ENCODE measurements around the gene GRIK2.

Gene GRIK2

DNA sequence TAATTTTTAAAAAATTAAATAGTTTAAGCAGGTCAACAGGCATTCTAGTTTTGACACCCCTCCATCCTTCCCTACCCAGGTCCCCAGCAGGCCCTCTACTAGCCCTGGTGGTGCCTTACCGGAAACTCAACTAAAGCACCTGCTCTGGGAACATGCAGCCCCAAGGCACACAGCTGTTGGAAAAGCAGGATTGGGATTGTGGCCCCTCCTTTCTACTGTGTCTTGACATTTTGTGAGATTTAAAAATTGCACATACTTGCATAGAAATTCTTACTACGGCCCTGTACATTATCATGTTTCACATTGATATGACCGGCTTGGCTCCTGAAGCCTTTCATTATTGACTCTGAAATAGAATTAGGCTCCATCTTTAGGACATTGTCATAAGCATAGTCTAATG lies 423.2 kb downstream of the GRIK2 start:
- DNase-seq: no peak

DNA sequence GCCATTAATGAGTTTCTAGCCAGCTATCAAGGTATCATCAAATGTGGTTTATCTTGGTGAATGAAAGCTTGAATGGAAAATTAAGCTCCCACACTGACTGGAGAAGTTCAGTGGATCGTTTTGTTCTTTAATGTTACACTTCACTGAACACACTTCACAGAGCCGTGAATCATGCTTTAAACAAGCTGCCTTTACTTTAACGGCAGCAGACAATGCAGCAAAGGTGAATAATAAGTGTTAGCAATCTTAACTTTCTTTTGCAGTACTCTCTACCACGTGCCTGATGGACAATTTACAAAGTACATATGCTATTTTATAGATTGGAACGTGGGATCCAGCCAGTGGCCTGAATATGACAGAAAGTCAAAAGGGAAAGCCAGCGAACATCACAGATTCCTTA lies 424.5 kb downstream of the GRIK2 start:
- DNase-seq: no peak

DNA sequence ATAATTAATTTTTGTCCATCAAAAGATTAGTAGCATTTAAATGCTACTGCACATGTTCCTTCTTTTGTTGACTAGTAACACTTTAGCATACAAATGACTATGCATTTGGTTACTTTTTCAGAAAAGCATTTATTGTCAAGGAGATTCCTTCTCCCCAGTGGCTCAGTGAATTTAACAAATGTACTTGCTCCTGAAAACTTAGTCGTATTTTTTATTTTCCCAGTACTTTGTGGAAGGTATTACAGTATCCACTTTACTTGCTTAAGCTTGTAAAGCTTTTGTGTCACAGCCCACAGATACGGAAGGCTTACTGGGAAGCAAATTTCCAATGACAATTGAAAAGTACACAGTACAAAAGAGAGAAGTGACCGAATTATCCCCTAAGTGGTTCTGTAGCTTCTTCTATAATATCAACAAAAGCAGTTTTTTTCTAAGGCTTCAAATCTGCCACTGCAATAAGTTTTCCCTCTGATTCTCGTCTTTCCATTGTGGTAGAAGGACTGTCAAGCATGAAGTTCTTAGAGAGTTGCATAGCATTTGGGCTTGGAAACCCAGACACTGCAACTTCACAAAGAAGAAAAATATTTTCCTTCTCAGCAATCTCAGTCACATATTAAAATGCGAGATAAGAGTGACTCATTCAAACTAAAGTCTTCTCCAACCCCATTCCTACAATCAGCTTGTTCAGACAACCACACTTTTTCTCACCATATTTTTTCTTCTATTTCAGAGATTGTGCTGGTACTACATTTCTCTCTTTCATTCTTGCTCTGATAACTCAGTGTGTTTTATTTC lies 431.2 kb downstream of the GRIK2 start:
- no peak for DNase-seq

DNA sequence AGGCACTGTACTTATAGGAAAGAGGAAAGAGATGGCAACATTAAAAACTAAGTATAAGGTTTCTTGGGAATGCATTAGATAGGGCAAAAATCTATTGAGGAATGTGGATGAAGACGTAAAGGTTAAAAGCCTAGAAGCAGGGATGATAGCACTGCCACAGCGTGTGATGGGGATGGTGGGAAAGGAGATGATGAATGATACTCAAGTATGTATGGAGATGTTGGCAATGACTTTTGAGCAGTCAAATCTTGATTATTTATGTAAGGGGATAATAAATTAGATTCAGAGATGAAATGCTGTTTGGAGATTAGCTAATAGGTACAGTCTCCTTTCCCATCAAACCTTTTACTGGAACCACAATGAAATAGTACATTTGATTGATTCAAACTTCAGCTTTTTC lies 432.8 kb downstream of the GRIK2 start:
- no peak for DNase-seq

DNA sequence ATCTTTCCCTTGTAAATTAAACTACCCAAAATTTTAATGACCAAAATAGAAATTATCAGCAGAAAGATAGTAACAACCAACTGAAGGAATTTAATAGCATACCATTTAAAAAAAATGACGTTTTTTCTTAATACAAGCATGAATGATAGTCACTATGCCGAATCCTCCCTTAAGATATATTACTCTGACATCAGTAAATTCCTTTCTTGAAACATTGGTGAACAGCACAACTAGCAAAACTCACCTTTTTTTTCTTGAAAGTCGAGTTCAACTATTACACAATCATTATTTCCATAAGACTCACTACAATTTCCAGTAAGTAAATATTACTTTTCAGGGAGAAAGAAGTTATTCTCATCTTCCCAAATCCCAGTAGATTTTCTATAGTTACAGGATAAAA lies 433.2 kb downstream of the GRIK2 start:
- DNase-seq: no peak

DNA sequence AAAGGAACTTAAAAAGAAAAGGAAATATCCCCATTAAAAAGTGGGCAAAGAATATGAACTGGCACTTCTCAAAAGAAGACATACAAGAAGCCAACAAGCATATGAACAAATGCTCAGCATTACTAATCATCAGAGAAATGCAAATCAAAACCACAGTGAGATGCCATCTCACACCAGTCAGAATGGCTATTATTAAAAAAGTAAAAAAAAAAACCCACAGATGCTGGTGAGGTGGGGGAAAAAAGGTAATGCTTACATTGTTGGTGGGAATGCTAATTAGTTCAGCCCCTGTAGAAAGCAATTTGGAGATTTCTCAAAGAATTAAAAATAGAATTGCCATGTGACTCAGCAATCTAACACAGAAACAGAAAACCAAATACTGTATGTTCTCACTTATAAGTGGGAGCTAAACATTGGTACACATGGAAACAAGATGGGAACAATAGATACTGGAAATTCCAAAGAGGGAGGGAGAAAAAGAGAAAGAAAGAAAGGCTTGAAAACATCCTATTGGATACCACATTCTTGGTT lies 437.1 kb downstream of the GRIK2 start:
- no peak for DNase-seq

DNA sequence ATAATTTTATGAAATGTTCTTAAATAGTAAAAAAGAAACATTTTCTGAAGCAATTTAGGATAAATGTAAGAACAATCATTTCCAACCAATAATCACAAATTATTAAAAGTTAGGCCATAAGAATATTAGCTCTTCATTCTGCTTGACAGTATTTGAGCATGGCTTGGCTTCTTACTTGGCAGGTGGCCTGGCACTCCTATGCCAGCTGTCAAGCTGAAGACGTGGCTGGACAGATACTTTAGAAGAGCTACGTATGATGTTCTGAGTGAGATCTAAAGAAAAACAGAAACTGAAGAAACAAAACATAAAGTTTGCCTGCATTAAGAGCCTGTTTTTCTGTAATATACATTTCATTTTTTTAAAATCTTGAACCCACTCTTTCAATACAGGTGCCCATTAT lies 438.9 kb downstream of the GRIK2 start:
- no peak for DNase-seq

DNA sequence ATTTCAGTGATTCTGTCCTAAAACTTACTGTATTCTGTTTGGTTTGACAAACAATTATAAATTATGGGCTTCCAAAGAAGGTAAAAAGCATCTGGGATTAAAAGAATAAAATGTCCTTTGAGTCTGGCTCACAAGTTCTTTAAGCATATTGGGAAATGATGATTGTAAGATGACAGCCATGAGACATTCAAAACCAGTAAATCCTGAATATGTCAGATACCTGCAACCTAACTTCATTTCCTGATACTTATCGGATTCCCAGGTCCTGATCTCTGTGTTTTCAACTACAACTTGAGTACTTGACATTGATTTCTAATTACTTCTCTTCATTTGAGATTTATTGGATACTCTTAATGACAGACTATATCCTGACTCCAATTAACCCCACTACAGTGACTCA lies 446.6 kb downstream of the GRIK2 start:
- no peak for DNase-seq

DNA sequence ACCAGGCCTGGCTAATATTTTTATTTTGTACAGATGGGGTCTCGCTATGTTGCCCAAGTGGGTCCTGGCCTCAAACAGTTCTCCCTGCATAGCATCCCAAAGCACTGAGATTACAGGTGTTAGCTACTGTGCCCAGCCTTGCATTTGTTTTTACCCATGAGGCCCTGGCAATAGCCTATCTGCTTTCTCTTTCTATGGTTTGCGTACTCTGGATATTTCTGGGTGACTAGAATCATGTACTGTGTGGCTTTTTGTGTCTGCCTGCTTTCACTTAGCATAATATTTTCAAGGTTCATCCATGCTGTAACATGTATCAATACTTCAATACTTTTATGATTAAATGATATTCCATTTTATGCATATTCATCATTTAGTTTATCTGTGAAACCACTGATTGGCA lies 451.7 kb downstream of the GRIK2 start:
- no peak for DNase-seq

DNA sequence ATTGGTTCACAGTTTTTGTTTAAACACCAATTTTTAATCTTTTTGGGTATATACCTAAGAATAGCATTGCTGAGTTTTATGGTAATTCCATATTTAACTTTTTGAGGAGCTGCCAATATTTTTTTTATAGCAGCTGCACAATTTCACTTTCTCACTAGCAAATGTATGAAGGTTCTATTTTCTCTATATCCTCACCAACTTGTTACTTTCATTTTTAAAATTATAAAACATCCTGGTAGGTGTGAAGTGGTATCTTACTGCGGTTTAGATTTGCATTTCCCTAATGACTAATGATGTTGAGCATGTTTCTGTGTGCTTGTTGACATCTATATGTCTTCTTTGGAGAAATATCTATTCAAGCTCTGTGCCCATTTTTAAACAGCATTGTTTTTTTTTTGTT lies 452.1 kb downstream of the GRIK2 start:
- no peak for DNase-seq

DNA sequence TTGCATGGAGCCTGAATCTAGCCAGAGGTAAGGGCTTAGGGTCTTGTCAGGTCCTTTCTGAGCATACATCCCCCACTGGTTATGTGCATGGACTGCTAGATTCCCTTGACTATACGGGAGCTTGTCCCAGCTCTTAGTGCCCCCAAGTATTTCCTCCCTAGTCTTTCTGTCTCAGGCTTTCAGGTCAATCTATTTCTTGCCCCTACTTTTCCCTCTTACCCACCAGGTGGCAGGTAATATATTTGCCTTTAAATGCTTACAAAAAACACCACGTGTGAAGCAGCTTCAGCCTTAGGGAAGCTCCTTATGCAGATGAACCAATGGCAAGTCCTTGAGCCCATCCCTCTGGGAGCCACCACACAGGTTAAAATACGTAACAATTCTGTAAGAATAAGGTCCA lies 454.2 kb downstream of the GRIK2 start:
- no peak for DNase-seq

DNA sequence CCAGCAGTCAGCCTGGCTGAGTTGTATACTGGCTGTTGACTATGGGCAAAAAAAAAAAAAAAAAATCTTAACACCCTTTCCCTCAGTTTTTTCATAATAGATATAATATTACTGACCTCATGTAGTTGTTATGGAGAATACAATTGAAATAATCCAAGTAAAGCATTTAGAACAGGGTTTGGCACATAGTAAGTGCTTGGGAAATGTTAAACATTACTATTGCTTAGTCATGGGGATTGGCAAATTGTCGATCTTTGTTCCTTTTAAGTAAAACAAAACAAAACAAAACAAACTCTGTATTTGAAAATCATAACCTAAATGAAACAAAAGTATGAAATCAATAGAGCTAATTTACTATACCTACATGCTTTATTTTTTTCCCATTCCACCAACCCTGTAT lies 458.4 kb downstream of the GRIK2 start:
- no peak for DNase-seq

DNA sequence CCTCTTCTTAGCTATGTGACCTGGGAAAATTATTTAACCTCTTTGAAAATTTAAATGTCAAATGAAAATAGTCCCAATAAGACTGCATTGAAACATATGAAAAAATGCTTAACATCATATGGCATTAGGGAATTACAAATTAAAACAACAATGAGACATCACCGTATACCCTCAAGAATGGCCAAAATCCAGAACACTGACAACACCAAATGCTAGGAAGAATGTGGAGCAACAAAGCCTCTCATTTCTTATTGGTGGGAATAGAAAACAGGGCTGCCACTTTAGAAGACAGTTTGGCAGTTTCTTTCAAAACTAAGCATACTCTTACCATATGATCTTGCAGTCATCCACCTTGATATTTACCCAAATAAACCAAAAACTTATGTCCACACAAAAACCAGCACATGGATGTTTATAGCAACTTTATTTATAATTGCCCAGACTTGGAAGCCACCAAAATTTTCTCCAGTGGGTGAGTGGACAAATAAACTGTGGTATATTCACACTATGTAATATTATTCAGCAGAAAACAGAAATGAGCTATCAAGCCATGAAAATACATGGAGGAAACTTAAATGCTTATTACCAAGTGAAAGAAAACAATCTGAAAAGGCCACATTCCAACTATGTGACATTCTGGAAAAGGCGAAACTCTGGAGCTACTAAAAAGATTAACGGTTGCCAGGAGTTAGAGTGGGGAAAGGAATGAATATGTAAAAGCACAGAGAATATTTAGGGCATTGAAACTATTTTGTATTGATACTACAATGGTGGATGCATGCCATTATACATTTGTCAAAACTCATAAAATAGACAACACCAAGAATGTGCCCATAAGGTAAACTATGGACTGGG lies 459.9 kb downstream of the GRIK2 start:
- no peak for DNase-seq

DNA sequence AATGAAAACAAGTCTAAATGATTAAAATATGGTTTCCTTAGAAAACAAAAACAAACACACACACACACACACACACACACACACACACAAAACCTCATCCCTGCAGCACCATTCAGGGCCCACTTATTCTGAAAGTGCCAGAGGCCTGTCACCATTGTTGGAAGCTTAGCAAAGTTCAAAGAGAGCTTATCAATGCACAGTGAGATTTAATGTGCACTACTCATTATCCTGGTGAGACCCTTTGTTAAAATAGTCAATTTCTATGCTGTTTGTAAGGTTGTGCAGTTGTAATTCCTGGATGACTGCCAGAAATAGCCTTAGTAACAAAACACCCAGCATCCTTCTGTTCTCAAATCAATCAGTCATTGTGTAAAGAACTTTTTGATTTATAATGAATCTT lies 482.9 kb downstream of the GRIK2 start:
- DNase-seq: no peak

DNA sequence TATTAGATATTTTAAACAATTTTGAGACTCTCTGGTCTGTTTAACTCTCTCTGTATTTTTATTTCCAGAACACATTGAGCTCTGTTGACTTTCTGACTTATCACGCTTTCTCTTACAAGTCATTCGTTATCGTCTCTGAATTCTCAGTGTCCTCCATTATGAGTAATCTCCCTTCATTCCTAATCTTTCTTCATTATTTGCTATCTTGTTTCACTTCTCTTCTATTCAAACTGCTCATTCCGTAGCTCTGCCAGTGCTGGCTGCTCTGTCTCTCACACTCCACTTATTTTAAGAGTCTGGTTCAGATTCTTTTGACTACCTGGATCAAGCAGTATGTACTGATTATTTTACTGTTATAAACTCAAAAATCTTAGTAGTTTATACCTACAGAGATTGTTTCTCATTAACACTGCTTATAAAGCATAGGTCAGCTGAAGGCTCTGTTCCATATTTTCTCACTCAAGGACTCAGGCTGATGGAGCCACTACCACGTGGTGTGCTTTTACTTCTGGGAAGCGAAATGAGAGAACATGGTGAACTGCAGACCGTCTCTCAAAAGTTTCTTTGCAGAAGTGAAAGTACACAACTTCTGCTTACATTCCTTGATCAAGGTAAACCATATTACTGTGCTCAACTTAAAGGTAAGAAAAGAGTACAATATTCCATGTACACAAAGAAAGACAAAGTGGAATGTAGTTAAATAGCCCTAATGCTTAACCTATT lies 485.2 kb downstream of the GRIK2 start:
- no peak for DNase-seq

DNA sequence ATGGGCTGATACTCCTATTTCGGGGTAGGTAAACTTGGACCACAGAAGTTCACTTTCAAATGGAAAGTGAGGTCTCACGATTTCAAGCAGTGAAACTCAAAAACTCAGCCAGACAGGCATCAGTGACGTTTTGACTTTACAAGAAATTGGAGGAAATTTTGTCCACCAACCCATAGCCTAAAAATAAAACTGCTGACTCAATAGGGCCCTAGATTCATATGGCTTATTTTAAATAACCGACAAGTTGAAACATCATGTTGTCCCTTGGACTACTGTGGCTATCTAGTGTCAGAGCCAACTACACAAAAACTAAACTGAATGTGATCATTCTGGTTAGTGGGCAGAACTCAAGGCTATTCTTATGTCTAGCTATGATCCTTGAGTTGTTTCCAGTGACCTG lies 486.3 kb downstream of the GRIK2 start:
- no peak for DNase-seq

DNA sequence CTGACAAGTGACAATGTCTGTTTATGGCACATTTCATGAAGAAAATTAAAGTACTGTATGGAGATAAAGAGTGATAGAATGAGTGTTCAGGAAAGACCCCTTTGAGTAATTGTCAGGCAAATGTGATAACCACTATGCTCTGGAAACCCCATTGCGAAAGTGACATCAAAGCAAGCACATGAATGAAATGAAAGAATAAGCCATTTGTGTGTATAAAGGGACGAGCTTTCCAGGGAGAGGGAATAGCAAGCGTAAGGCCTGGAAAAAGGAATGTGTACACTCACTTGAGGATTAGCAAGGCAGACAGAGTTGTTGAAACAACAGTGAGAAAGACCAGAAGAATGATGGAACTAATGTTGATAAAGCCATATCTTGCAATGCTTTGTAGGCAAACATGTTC lies 490.0 kb downstream of the GRIK2 start:
- DNase-seq: no peak

DNA sequence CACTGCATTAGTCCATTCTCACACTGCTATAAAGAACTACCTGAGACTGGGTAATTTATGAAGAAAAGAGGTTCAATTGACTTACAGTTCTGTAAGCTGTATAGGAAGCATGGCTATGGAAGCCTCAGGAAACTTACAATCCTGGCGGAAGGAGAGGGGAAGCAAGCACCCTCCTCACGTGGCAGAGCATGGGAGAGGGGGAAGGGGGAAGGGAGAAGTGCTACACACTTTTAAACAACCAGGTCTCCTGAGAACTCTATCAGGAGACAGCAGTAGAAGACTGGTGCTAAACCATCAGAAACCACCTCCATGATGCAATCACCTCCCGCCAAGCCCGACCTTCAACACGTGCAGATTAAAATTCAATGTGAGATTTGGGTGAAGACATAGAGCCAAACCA lies 494.0 kb downstream of the GRIK2 start:
- no peak for DNase-seq

DNA sequence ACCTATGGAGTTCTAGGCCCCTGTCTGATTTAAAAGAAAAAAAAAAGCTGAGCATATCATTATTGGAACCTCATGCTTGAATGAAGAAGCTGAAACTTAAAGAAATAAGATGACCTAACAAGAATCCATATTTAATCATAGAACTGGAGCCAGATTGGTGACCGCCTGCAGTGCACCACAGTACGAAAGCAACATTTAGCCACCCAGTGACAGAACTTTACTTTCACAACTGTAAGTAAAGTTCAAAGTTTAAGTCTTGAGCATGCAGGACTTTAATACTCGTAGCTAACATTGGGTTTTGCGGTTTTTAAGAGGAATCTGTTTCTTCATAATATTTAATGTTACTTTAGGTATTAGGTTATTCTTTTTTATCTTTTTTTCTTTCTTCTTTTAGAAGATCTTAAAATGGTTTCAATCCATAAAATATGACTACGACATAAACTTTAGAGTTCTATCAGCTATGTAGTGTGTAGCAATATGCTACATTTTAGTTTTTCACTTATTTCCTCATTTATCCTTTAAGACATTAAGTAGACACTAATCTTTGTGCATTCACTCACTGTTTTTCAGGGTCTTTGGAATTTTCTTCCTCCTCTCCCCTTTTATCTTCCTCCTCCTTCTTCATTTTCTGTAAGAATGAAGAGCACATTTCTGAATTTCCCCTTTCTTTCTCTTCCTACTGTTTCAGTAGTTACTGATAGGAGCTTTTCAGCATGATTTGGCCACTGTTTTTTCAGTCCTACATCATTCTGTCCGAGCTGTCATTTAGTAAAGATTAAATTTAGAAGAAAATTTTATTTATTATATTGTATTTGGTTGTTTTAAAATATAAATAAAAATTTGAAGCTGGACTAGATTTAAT lies 514.1 kb downstream of the GRIK2 start:
- no peak for DNase-seq

DNA sequence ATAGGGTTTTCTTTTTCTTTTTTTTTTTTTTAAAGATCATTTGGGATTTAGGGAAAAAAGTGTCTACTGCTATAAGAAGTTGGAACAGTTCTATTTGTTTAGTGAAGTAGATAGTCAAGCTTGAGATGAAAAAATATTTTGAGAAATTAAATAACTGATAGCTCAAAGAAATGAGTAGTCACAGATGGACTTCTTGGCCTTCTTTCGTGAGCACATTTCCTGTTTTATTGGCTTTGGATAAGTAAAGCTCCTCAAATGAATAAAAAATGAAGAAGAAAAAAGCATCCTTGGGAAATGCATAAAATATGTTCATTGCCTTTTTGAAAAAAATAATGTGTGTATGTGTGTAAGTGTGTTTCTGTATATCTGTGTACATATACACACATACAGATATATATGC lies 515.9 kb downstream of the GRIK2 start:
- DNase-seq: no peak

DNA sequence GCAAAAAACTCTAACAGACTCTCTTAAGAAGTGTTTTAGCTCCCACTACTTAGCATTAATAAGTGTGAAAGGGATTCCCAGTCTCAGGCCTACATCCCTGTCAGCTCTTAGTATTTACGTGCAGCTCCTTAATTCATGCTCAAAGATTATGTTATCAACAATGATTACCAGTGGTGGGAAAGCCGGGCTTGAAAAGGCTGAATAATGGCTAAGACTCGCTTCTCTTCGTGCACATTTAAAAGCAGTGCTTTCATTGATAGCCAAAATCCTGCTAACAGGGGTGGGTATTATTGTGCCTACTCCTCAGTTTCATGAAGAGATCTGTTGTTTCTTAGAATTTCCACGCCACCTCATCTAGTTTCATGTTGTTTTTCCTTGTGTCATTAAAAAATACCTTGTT lies 518.8 kb downstream of the GRIK2 start:
- DNase-seq: no peak

DNA sequence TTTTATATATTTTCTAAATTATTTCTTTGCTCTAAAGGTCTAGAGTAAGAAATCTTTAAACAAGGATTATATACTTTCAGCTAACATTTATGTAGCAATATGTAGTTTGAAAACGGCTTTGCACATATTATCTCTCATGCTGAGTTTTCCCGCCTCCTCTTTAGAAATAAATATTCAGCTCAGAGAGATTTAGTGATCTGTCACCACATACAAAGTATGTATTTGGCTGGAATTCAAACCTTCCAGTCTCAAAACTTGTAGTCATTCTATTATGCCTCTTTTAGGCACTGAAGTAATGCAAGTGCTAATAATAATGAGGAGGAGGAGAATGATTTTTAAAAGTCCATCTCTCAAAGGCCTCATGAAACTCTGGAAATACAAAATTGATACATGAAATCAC lies 525.0 kb downstream of the GRIK2 start:
- no peak for DNase-seq
